Smooth muscle cell of the brain vasculature (primary cell): ENCODE results near the gene GLG1.
"Not testable (repeated sequence)": the region's sequence is repeated elsewhere in the genome, so short reads cannot be mapped to it uniquely, and the experiment has no call there.

ENCODE experiments used
- DNase-seq: peaks from one replicate; pipeline ENCODE4 v3.0.0-alpha.2; 2012; ENCODE audit warnings: low read depth, low spot score

GLG1 gene

DNA sequence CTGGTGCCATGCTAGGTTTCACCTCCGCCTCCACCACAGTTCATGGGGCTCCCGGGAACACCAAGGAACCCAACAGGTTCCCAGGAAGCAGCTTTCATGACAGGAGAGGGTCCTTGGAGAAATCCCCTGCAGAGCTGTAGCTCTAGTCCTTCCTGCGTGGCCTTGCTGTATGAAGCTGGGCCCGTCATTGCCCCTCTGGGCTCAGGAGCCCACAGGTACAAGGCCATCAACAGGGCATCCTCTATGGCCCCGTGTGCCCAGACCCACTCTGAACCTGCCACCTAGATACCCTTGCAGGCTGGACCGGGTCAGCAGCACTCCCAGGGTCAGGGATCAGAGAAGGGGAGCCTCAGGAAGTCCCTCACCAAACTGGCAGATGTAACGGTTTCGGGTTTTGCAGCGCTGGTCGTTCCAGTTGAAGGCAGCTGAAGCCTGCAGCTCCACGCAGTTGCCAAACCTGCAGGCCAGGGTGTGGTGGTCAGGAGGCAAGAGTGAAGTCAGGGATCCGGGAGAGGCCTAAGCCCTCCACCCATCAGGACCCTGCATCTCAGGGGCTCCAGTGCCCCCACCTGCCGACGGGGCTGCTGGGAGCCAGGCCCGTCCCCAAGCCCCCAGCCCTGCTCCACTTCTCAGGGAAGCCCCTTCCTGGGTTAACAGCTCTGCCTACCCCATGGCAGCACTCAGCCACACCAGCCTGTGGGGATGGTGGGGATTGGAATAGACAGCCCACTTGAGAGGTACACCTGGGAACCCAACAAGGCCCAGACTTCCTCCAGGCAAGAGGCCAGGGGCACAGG lies 197.5 kb downstream of the GLG1 start:
- not testable (repeated sequence) for DNase-seq

DNA sequence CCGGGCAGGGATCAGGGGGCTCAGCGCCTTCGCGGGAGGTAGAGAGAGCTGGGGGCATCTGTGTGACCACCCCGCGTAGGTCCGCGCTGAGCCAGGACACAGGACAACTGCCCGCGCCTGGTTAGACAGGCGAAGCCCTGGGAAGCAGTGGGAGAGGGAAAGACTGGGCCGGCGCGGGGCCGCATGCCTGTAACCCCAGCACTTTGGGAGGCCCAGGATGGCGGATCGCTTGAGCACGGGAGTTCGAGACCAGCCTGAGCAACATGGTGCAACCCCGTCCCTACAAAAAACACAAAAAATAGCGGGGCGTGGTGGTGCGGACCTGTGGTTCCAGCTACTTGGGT lies 199.6 kb downstream of the GLG1 start:
- not testable (repeated sequence) for DNase-seq

DNA sequence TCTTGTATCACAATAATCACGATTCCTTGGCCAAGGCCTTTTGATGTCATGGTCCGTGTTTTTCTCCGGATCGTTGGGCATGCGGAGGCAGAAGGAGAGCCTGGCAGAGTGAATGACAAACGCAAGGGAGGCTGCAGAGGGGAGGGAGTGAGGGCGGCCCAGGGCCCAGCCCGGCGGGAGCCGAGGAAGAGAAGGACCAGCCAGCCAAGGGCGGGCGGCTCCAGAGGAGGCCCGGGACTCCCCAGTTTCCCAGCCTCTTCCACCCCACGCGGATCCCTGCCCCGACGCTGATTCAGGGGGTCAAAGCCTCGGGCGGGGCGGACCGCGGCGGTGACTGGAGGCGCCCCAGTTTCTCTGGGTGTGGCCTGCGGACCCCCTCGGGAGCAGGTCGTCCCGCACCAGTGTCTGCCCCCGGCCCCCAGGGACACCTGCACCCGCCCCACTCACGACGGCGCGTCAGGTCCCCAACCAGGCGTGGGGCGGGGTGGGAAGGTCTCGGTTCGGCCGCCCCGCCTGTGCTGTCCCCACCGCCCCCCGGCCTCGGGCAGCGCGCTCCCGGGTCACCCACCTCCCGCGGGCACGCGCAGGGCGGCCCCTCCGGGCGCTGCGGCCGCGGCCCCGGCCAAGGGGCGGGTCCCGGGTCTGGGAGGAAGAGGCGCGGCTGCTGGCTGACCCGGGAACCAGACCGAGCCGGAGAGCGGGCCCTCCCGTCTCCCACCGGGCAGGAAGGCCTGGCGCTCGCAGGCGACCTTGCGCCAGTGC lies 200.1 kb downstream of the GLG1 start:
- DNase-seq, result not testable (repeated sequence)

DNA sequence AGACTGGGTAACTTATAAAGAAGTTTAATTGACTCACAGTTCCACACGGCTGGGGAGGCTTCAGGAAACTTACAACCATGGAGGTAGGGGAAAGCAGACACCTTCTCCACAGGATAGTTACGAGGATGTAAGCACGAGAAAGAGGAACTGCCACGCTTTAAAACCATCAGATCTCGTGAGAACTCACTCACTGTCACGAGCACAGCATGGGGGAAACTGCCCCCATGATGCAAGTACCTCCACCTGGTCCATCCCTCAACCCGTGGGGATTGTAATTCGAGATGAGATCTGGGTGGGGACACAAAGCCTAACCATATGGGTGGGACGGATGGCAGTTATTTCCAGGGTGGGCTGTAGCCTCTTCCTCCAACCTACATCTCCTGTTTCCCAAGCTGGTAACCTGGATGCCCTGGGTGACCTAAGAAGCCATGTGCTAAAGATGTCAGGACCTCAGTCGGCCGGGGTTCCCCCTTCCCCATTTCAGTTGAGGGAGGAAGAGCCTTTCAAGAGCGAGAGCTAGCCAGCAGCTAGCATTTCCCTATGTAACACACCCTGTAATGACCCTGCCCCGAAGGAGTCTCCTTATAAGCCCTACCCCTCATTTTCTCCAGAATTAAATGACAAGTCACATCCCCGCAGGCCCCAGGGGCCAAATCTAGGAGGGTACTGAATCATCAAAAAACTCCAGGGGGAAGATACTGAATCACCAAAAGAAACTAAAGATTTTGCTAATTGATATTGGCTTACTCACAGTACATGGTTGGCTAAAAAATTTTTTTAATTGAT lies 202.6 kb downstream of the GLG1 start:
- not testable (repeated sequence) for DNase-seq

DNA sequence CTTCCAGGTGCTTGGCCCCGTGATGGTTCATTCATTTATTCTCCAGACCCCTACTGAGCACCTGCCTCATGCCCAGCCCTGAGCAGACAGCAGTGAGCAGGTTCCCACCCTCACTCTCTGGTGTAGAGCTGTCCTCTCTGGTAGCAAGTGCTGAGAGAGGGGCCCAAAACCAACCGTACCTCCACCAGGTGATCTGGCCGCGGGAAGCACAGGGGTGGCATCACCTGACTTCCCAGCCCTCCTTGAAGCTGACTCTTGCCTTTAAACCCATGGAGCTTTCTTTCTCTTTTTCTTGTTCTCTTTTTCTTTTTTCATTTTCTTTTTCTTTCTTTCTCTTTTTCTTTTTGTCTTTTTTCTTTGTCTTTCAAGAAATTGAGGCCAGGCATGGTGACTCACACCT lies 206.7 kb downstream of the GLG1 start:
- DNase-seq, result not testable (repeated sequence)

DNA sequence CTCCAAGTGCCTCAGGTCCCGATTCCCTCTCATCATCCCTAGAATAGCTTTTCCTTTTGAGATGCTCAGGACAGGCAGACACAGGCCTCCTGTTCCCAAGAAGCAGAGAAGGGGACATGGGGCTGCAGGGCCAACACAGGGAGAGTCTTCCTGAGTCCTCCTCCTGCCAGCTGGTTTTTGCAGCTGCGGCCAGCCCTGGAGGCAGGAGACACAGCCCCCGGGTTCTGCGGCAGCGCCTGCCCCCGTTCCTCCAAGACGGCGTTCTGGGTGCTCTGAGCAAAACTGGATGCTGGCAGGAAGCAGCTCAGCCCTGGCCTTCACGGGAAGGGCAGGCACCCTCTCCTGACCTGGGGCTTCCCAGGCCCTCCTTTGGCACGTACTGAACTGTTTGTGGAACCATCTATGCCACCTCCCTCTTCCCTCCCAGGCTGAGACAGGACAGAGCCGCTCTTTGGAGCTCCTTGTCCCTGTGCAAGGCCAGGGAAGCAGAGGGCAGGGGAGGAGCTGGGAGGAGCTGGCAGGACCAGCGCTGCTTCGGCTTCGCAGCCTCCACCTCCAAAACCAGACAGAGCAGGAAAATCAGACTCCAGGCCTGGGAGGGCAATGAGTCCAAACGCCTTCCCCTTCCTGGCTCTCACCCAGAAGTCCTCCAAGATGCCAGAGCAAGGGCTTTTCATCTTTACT lies 208.6 kb downstream of the GLG1 start:
- not testable (repeated sequence) for DNase-seq
